Activated T-cell treated with anti-CD3 and anti-CD28 coated beads, Interleukin-2, amount 50 U/mL, for 48 hours (primary cell): ENCODE results near the gene FPR2.
"Not testable (repeated sequence)": the region's sequence is repeated elsewhere in the genome, so short reads cannot be mapped to it uniquely, and the experiment has no call there.

Experiments used
- DNase-seq, 2 experiments: peaks; one replicate each; pipeline ENCODE4 v3.0.0-alpha.2; 2020

The FPR2 gene

DNA sequence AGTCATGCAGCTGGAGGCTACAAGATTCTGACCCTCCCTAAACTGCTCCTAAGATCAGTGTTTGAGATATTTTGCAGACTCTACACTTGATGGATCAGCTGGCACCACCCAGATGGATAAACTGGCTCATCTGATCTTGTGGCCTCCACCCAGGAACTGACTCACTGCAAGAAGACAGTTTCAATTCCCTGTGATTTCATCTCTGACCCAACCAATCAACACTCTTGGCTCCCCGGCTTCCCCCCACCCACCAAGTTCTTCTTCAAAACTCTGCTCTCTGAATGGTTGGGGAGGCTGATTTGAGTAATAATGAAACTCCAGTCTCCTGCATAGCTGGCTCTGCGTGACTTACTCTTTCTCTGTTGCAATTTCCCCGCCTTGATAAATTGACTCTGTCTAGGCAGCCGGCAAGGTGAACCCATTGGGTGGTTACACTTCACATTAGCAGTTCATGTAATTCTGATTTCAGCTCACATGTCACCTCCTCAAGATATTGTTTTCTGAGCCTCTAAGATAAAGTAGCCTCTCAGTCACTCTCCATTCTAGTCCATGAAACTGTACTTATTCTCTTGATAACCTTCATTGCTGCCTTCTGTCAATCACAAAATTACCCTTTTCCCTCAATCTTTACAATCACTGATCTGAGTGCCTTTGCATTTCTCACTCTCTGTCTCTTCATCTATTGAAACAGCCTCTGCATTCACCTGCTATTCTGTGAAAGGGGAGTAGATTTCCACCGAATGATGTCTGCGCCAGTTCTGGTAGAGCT, 24.1 kb downstream of the FPR2 start:
- peak; percentile 65 to 73 for DNase-seq

DNA sequence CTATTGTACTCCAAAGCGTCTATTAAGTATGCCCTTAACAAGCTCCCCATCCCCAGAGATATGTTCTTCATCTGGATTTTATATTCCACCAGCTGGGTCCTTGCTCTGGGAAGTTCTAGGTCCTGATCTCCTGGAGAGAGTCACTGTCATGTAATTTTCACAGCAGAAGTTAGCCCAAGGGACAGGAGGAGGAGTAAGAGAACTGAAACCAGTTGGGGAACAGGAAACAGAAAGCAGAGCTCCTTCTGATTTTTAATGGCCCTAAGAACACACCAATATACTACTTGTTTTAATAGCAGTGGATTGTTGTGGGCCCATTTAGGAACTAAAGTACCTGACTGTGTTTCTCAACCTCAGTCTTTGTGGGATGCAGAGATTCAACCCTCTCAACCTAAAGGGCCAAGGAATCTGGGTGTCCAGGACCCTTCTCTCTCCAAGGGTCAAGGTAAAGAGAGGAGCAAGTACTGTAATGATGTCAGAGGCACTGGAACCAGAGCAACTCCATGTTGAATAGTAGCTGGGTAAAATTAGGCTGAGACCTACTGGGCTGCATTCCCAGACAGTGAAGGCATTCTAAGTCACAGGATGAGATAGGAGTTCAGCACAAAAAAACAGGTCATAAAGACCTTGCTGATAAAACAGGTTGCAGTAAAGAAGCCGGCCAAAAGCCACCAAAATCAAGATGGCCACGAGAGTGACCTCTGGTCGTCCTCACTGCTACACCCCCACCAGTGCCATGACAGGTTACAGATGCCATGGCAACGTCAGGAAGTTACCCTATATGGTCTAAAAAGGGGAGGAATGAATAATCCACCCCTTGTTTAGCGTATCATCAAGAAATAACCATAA, 25.9 kb downstream of the FPR2 start:
- no peak for DNase-seq

DNA sequence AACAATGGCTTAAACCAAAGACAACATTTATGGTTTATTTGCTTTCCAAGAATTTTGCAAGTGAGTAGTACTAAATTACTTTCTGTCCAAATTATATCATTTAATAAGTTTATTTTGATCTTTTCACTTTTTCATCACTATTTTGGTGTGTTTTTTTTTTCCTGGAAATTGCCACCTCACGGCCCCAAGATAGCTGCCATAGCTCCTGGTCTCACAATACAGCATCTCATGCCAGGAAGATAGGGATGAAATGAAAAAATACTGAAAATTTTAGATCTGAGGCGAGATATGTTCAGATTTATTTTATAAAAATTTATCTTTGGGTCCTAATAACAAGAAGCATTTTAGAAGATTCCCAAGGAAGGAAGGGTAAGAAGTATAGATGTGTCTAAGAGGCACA, 27.0 kb downstream of the FPR2 start:
- DNase-seq = no peak

DNA sequence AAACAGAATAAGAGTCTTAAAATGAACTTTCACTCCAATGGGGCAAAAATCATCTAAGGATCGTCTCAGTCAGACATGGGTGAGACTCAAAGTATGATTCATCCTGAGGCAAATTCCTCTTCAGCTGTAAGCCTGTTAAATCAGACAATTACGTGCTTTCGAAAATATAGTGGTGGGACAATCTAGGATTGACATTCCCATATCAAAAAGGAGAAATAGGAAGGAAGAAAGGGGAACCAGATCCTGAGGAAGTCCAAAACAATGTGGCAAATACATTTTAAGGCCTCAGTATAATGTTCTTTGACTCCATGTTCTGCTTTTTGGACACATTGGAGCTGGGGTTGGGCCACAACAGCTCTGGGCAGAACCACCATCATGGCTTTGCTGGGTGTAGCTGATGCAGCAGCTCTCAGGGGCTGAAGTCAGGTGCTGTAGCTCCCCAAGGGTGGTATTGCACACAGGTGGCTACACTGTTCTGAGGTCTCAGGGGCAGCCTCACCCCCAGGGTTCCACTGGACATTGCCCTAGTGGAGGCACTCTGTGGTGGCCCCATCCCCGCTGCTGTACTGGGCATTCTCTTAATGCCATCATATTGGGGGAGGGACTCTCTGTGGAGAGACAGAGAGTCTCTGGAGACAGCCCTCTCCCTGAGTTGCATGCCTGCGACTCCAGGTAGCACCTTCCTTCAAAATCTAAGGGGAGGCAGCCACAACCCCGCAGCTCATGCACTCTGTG, 28.2 kb downstream of the FPR2 start:
- no peak for DNase-seq

- no peak for DNase-seq
These were observed 32.0 kb downstream of the FPR2 start for GRCh38 chr19:51792932-51793331.

DNA sequence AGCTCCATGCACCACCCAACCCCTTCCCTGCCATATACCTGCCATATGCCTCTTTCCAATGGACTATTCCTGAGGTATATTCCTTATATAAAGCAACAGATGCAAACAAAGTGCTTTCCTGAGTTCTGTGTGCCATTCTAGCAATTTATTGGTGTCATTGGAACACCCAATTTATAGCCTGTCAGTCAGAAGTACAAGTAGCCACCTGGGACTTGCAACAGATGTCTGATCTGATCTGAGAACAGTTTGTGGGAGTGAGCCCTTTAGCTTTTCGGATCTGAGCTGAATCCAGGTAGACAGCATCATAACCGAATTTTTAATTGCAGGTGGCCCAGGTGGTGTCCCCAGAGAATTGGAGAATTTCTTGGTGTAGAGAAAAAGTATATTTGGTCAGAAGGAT, 33.0 kb downstream of the FPR2 start:
- no peak for DNase-seq

DNA sequence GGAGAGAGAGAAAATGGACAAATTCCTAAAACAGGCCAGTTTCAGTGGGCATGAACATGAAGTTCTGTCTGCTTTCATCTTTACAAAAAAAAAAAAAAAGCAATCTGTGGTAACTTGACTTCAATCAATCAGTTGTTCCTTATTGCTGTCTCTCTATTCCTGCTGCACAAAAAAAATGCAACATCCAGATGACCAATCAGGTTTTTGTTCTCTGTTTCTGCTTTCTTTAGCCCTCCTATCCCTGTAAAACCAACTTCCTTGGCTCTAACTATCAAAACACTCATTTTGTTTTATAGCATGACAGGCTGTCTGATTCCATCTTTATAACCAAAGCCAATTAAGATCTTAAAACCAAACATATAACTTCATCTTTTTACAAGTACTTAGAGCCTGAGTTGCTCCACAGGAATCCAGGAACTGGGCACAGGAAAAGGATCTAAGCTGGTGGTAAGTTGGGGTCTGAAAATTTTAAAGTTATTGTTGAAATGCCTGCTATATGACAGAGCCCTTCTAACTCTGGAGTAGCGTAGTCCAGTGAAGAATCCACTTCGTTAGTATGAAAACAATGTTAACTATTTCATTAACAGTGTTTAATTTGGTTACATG, 34.0 kb downstream of the FPR2 start, which contains the start of gene FPR3:
TSS of gene FPR3 (plus strand) at position 273 of the 606 bp plus-strand sequence. CDS start 28,592 bp downstream, outside the sequence.
- no peak for DNase-seq

- no peak for DNase-seq
These were observed 35.3 kb downstream of the FPR2 start for GRCh38 chr19:51796195-51796679.

DNA sequence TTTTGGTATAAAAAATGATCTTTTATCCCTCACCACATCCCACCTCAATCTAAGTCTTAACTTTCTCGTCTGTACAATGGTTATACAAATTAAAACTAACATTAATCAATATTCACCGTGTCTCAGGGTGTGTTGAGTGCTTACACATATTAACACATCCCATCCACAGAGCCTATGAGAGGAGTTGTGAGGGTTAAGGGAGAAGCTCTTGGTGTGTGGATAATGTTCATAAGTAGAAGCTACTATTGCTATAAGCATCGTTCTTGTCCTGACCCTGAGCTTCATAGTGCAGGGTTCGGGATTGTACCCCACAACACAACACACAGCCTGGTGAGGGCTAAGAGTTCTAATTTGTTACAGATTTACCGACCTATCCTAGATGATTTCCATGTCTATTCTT, 36.5 kb downstream of the FPR2 start:
- DNase-seq = no peak

- DNase-seq = no peak
These were observed 37.1 kb downstream of the FPR2 start for GRCh38 chr19:51798062-51798461.

DNA sequence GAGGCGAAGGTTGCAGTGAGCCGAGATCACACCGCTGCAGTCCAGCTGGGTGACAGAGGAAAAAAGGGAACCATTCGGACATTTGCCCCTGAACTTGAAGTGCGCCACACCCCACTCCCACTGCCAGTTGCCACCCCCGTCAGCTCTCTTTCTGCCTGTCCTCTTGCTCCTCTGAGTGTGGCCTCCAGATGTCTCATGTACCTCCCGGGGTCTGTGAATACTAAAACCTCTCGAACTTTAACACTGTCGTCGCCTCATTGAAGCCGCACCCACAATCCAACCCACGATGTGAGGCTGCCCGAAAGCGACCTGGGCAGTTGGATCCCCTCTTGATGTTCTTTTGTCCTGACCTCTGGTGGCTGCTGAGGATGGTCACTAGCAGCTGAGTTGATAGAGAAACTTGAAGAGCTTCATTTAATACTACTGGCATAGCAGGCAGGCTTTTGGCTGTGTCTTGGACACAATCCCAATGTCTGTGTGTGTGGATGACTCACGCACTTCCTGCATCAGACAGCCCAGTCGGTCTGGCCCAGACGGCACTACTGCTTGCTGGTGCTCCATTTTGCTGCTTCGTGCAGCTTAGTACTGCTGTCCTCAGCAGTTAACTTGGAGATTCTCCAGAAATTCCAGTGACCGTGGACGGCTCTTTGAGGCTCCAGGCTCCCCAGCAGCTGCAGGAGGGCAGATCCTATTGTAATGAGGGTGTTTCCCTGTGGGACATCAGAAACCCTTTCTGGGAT, 38.2 kb downstream of the FPR2 start:
- no peak for DNase-seq

GRCh38 chr19:51799774-51800472, 38.9 kb downstream of the FPR2 start:
- DNase-seq = no peak

DNA sequence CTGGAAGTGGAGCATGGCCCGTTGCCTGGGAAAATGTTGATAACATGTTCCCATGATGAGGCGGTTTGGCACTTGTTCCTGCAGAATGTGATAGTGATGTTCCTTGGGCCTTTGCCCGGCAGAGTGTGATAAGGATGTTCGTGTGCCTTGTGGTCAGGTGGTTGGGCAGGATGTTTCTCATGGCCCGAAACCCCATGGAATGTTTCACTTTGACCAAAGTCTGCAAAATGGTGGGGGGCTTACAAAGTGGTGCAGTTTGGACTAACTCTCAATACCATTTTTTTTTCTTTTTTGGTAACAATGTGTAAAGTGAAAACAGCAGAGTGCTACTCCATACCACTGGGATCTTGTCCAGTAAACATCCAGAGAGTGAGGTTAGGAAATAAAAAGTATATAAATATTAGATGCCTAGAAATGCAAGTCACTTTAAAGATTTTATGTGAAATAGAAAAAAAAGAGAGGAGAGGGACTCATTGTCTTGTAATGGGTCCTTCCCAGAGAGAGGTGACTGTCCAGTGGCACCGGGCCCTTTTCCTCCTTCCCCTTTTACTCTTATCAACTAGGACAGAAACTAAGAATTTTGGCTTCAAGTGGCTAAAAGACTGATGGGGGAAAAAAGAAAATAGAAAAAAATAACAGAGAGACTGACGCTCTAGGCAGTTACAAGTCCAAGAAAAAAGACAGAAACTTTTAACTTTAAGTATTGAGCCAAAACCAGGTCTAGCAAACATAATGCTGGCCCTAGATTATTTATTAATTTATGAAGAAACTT, 39.7 kb downstream of the FPR2 start:
- no peak for DNase-seq

DNA sequence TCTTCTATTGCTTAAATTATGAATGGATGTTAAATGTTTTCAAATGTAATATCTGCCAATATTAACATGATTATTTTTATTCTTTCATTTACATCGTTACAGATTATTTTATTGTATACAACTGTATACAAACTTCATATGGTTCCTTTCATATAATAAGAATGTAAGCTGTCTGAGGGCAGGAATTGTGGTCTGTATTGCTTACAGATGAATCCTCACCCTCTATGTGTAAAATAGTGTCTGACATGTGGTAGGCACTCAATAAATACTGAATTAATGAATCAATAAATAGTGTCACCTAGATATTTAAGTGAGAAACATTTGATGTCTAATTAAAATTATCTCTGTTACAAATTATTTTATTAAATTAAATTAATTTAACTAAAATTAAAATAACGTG, 41.8 kb downstream of the FPR2 start:
- no peak for DNase-seq

GRCh38 chr19:51803519-51803918, 42.5 kb downstream of the FPR2 start:
- DNase-seq = no peak

DNA sequence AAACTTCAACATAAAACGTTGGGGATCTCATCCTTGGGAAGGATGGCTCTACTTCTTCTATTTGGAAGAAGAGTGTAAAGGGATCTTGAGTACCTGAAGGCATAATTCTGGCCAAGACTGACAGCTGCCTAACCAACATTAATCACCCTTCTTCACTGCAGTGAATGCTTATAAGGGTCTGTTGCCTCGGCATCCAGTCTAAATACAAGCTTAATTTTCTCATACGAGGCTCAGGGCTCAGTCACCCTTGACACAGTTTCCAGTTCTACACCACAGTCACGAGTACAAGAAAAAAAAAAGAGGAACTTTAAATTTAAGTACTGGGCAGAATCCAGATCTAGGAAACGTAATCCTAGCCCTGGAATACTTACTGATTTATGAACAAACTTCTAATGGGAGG, 43.0 kb downstream of the FPR2 start:
- DNase-seq = no peak

DNA sequence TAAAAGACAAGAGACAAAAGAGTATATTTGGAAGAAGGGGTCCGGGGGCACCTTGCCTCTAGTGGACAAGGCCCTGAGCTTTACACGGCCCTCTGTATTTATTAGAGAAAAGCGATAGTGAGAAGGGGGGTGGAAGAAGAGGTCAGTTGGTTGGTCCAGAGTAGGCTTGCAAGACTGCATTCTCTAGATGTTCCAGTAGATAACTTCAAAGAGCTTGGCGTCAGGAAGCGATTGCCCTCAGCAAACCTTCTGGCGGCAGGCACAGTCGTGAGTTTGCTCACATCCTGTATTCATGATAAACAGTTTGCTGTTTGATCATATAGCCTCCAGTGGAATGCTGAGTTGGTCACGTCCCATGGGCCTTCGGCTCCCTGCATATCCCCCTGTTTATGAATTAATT, 43.8 kb downstream of the FPR2 start:
- DNase-seq = not testable (repeated sequence)

DNA sequence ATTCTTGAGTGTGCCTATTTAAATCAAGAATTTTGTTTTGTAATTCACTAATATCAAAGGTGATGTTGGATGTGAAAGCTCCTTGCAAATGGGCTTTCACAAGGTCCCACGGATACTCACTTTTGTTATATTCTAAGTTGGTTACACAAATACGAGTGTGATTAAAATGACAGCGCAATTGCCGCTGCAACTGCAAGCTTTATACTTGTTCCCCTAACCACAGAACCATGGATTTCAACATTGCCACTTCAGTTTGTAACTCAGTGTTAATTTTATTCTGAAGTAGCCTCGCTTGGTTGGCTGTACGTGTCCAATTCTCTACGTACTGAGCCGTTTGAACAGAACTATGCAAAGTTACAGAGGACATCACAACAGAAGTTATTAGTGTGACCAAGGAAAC, 44.4 kb downstream of the FPR2 start:
- DNase-seq = not testable (repeated sequence)

- not testable (repeated sequence) for DNase-seq
These were observed 45.6 kb downstream of the FPR2 start for GRCh38 chr19:51806571-51806970.

DNA sequence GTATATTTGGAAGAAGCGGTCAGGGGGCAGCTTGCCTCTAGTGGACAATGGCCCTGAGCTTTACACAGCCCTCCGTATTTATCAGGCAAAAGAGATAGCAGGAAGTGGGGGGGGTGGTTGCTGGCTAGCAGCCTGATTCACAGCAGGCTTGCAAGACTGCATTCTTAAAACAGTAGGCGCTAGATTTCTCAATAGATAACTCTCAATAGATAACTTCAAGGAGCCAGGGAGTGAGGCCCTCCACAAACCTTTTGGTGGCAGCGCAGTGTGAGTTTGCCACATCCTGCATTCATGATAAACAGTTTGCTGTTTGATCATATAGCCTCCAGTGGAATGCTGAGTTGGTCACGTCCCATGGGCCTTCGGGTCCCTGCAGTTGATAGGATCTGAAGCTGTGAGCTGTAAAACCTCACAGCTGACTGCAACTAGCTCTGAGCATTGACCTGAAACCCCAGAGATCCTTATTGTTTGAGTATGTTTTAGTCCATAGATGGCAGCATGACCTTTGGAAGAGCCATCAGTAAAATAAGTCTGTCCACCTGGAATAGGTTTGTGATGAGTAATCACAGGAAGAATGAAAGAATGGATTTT, 46.2 kb downstream of the FPR2 start:
- no peak for DNase-seq
